ENCODE results near the gene LRIT3.

Gene LRIT3

GRCh38 chr4:109912706-109913595 lies 65.0 kb downstream of the LRIT3 start, which contains the start of gene EGF:
EGF (plus strand) TSS chr4:109912883; CDS start chr4:109913336, 453 bp downstream.
- DNase-seq (ENCODE audit: low spot score), result no peak

GRCh38 chr4:109913596-109914241 lies 65.8 kb downstream of the LRIT3 start:
- no peak for DNase-seq (ENCODE audit: low spot score)

GRCh38 chr4:109914322-109914721 lies 66.4 kb downstream of the LRIT3 start:
- DNase-seq (ENCODE audit: low spot score), result no peak

- no peak for DNase-seq (ENCODE audit: low spot score)
Observed at GRCh38 chr4:109915385-109916026, 67.6 kb downstream of the LRIT3 start.

- DNase-seq (ENCODE audit: low spot score), result no peak
Observed at GRCh38 chr4:109916027-109916409, 68.1 kb downstream of the LRIT3 start.

GRCh38 chr4:109921384-109921808 lies 73.5 kb downstream of the LRIT3 start:
- DNase-seq (ENCODE audit: low spot score), result peak; percentile 60
